RWPE1 (cell line): Measurements from ENCODE around the gene GFRA4.

Experiments used
- CTCF ChIA-PET: fragments of 350-600 bp; sonication (Branson Sonifier 250); formaldehyde crosslinking; extraction: SDS; loops from one replicate; lab custom pipeline; 2021; lab: Yijun Ruan, JAX
- POLR2A ChIA-PET: fragments of 400-600 bp; formaldehyde crosslinking; extraction: SDS; loops from one replicate; lab custom pipeline; 2020; ENCODE audit warnings: antibody characterized with exemption; ENCODE audit not compliant: low non-redundant PET; lab: Yijun Ruan, JAX
- DNase-seq: peaks from one replicate; pipeline ENCODE4 v3.0.0; 2012; ENCODE audit warnings: low spot score
- H3K27ac ChIP-seq: fragments of 450-650 bp; 2 replicates; pipeline ENCODE4 v1.5.1; 2017
- CTCF ChIP-seq: fragments of 450-650 bp; conservative IDR thresholded peaks from 2 replicates; pipeline ENCODE4 v1.5.1; 2017; ENCODE audit warnings: low read depth, mild to moderate bottlenecking

The GFRA4 gene

GRCh38 chr20:3707508-3707899 is 44.3 kb upstream of the GFRA4 start:
- DNase-seq, result no peak
- ChIA-PET POLR2A (no interaction called here), CTCF (interaction anchor here (3.7 kb wide), 1 partner anchor 31 kb away, joined by 20 read pairs; no protein-coding TSS in a partner anchor)
- TF ChIP-seq CTCF, result no peak
- H3K27ac ChIP-seq, result no peak overlapping the region

- H3K27ac ChIP-seq, result no peak overlapping the region
- POLR2A ChIA-PET, result no interaction called here
- CTCF ChIA-PET, result interaction anchor here (3.7 kb wide), 1 partner anchor 31 kb away, joined by 20 read pairs; no protein-coding TSS in a partner anchor
- TF ChIP-seq CTCF, result no peak
- no peak for DNase-seq
These were observed 43.7 kb upstream of the GFRA4 start for GRCh38 chr20:3706774-3707507.

GRCh38 chr20:3705970-3706739 is 43.0 kb upstream of the GFRA4 start:
- POLR2A ChIA-PET, result no interaction called here
- TF ChIP-seq CTCF, result no peak
- CTCF ChIA-PET, result interaction anchor here (3.7 kb wide), 1 partner anchor 30 kb away, joined by 20 read pairs; no protein-coding TSS in a partner anchor

GRCh38 chr20:3705491-3705969 is 42.3 kb upstream of the GFRA4 start:
- POLR2A ChIA-PET, result no interaction called here
- CTCF ChIA-PET, result interaction anchor here (3.7 kb wide), 1 partner anchor 29 kb away, joined by 20 read pairs; no protein-coding TSS in a partner anchor
- H3K27ac ChIP-seq, result no peak overlapping the region
- DNase-seq, result no peak
- TF ChIP-seq CTCF, result no peak

More at GRCh38 chr20:3705970-3706739, 43.0 kb upstream of the GFRA4 start:
- no peak overlapping the region for H3K27ac ChIP-seq
- no peak for DNase-seq

- ChIA-PET POLR2A (no interaction called here), CTCF (interaction anchor here (0.5 to 1.6 kb wide), 2 partner anchors 27 to 1475 kb away, joined by 3 to 6 read pairs; no protein-coding TSS in a partner anchor)
- no peak for TF ChIP-seq CTCF
- DNase-seq, result no peak
- no peak overlapping the region for H3K27ac ChIP-seq
These were observed 40.9 kb upstream of the GFRA4 start for GRCh38 chr20:3704087-3704486.

- no peak for DNase-seq
- H3K27ac ChIP-seq, result no peak overlapping the region
- no peak for TF ChIP-seq CTCF
- ChIA-PET CTCF (interaction anchor here (0.6 to 1.6 kb wide), 2 partner anchors 26 to 164 kb away, joined by 3 to 6 read pairs; no protein-coding TSS in a partner anchor), POLR2A (no interaction called here)
These were observed 39.6 kb upstream of the GFRA4 start for GRCh38 chr20:3702611-3703391.
